Fibroblast of skin of right biceps (primary cell): Measurements from ENCODE around the gene ZNF428.
"Not testable (repeated sequence)": the region's sequence is repeated elsewhere in the genome, so short reads cannot be mapped to it uniquely, and the experiment has no call there.

Experiments
- DNase-seq: peaks from one replicate; pipeline ENCODE4 v3.0.0-alpha.2; 2013

The ZNF428 gene

GRCh38 chr19:43616306-43616705 is 3.1 kb downstream of the ZNF428 start:
- no peak for DNase-seq

DNA sequence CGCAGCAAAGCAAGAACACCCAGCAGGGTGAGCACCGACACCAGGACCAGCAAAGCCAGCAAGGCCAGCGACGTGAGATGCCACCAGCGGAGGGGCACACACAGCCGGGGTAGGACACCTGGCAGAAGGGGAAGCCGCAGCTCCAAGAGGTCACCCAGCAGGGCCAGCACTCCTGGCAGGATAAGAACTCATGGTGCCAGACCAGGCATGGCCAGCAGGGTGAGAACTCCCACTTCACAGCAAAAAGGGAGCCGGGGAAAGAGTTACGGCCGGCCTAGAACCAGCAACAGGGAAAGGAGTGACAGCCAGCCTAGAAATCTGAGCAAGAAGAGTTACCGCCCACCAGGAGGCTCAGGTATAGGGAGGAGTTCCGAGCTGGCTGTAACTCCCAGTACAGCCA is 7.1 kb downstream of the ZNF428 start:
- no peak for DNase-seq

GRCh38 chr19:43611788-43612187 is 7.6 kb downstream of the ZNF428 start, which contains the start of gene SRRM5:
TSS of gene SRRM5 (plus strand) at chr19:43612088. CDS start at chr19:43612122, 34 bp downstream.
- DNase-seq, result no peak

DNA sequence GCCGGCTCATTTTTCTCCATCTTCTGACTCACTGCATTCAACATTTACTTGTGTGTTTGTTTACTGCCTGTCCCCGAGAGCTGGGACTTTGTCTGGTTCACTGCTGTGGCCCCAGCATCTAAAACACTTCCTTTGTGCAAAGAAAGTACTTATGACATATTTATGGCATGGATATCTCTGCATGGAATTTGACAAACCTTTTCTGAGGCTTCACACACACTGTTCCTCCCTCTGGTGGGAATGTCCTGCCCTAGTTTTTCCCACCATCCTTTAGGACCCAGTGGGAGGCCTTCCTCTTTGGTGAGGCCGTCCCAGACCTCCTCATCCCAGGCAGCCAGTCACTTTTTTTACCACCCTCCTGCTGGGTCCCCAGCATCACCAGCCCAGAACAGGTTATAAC is 8.9 kb downstream of the ZNF428 start:
- DNase-seq, result no peak

GRCh38 chr19:43609872-43610271 is 9.6 kb downstream of the ZNF428 start:
- DNase-seq, result no peak

DNA sequence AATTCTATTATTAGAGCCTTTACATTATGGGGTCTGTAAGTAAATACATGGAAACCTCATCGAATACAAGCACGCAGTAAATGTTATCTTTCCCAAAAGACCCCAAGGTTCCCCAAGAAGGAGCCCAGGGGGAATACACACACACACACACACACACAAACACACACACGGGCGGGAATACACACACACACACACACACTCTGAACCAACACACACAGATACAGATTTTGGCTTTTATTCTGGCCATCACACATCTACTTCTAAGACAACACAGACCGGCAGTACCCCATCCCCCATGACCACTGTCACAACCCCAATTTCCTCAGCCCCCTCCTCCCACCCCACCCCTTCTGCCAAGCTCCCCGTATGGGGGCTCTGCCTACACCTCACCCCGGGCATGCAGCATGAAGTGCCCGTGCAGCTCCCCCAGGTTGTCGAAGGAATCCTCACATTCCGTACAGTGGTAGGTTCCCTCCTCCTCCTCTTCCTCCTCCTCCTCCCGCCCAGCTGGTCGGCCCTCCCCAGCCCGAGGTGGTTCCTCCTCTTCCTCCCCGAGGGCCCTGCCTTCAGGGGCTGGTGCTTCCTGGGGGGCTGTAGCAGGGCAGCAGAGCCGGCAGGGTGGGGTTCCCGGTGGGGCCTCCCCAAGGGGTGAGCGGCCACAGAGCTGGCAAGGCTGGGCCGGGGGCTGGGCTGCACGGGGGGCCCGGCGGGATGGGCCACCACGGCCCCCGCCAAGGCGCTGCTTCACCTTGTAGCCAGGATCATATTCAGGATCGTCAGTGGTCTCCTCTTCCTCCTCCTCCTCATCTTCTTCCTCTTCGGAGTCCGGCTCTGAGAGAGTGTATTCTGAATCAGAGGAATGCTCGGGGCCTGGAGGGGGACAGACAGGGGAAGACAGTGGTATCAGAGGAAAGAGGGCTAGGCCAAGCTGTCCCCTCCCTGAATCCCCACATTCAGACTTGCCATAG is 11.9 kb downstream of the ZNF428 start:
- no peak for DNase-seq

DNA sequence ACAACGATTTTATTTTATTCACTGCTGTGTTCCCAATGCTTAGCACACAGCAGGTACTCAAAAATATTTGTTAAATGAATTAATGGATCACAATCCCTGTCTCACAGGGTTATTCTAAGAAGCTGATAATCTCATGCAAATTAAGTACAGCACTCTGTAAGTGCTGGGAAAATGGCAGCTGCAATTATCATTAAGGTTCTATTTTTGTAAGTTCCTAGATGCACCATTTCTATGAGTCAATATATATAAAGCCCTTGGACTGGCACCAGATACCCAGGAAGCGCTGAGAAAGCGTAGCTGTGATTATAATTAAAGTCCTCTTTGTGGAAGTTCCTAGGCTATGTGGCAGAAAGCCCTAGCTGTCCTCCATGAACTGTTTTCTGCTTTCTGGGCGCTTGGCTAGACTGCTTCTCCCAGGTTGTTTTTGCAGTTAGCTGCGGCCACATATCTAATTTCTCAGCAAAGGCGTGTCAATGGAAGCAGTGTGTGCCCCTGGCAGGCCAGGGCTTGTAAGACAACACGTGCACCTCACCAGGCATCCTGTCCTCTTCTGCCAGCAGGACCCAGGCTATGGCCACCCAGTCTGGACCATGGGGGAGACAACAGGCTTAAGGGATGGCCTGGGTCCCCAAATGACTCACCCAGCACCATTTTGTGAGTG is 12.7 kb downstream of the ZNF428 start:
- DNase-seq, result no peak

- no peak for DNase-seq
These were observed 13.4 kb downstream of the ZNF428 start for GRCh38 chr19:43605875-43606568.

- DNase-seq, result not testable (repeated sequence)
These were observed 19.1 kb downstream of the ZNF428 start for GRCh38 chr19:43600326-43600725.

- no peak for DNase-seq
These were observed 19.7 kb downstream of the ZNF428 start for GRCh38 chr19:43599635-43600295.

- DNase-seq, result no peak
These were observed 20.8 kb downstream of the ZNF428 start for GRCh38 chr19:43598445-43599240.

- DNase-seq, result no peak
These were observed 21.6 kb downstream of the ZNF428 start for GRCh38 chr19:43597876-43598275.

DNA sequence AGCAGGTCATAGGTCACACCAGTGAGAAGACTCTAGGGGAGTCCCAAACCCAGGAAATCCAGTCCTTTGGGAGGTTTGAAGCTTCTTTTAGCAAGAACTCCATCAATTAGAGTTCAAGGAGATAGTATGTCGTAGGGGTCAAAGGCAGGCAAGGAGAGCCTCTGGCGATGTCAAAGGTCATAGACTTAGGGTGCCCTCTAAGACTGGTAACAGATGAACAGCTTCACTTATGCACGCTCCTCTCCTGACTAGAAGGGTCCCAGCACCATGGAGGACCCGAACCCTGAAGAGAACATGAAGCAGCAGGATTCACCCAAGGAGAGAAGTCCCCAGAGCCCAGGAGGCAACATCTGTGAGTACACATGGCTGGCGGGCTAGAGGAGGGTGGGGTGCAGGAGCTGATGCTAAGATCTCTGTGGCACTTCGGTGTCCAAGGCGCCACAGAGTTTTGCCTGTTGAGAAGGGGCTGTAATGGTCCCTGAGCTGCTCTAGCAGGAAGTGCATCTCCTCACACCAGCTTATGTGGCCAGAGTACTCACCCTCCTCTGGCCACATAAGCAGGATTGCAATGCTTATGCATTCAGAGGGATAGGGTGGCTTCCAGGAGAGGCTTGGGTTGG is 22.5 kb downstream of the ZNF428 start:
- DNase-seq, result no peak

GRCh38 chr19:43595999-43596841 is 23.2 kb downstream of the ZNF428 start, which contains the start of the genes IRGQ and ZNF576:
TSS of gene IRGQ (minus strand) at chr19:43596134. CDS start at chr19:43595338, 796 bp downstream.
TSS of gene ZNF576 (plus strand) at chr19:43596595. CDS start at chr19:43597109, 514 bp downstream.
- DNase-seq, result peak; percentile 99

GRCh38 chr19:43595605-43595998 is 23.8 kb downstream of the ZNF428 start:
- no peak for DNase-seq

GRCh38 chr19:43594710-43595604 is 24.5 kb downstream of the ZNF428 start:
- peak; percentile 56 for DNase-seq

DNA sequence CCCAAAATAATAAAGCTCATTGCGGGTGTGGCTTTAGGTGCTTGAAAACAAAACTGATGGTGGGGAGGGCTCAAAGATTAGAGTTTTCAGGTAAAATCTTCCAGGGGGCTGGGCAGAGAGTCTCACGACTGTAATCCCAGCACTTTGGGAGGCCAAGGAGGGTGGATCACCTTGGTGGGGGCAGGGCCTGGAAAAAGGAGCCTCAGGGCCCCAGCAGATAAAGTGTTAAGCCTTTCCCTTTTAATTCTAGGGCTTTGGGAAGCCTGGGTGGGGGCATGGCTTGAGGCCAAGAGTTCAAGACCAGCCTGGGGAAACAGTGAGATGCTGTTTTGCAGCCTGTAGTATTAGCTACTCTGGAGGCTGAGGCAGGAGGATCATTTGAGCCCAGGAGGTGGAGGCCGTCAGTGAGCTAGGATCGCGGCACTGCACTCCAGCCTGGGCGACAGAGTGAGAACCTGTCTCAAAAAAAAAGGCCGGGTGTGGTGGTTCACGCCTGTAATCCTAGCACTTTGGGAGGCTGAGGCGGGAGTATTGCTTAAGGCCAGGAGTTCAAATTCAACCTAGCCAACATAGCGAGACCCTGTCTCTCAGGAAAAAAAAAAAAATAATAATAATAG is 25.2 kb downstream of the ZNF428 start:
- no peak for DNase-seq

DNA sequence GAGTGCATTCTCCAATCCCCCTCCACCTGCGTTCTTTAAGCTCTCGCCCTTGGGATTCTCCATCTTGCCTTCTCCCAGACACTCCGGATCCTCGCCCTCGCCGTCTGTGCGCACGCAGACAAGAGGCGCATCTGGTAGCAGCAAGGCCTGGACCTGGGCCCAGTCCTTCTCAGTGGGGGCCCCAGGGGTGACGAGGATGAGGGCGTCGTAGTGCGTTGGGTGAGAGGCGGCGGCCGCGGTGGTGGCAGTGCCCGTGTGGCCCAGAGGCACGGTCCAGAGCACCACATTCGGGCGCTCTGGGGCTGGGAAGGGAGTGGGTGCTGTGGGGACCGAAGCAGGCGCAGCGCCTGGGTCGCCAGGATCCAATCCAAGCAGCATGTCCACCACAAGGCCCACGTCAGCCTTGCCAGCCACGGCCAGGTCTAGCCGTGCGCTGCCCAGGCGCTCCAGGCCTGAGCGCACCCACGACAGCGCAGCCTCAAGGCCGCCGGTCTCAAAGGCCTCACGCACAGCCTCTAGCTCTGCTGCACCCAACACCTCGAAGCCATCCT is 26.6 kb downstream of the ZNF428 start:
- DNase-seq, result no peak
